Mesenchymal stem cell (in vitro differentiated cells and primary cell): ENCODE results near the gene RNF212B.

ENCODE experiments used
- DNase-seq: peaks from one replicate; pipeline ENCODE4 v3.0.0-alpha.2; 2013
- H2AFZ ChIP-seq: one replicate; pipeline ENCODE4 v1.6.1; 2013; ENCODE audit warnings: low read depth, mild to moderate bottlenecking, control low read depth, inconsistent platforms, low read length, moderate library complexity
- H2AK5ac ChIP-seq: 2 replicates; pipeline ENCODE4 v1.6.1; 2013; ENCODE audit warnings: low read length, moderate library complexity, mild to moderate bottlenecking, inconsistent platforms; ENCODE audit not compliant: severe bottlenecking
- H2BK120ac ChIP-seq: one replicate; pipeline ENCODE4 v1.6.1; 2013; ENCODE audit warnings: low read depth, mild to moderate bottlenecking, inconsistent platforms, low read length, moderate library complexity
- H2BK12ac ChIP-seq, 2 experiments: one replicate each; pipeline ENCODE4 v1.6.1; 2013; ENCODE audit warnings: inconsistent platforms in 2 of 2, low read length in 2 of 2, mild to moderate bottlenecking in 2 of 2, moderate library complexity in 2 of 2, control low read depth in 1 of 2
- H2BK15ac ChIP-seq: one replicate; pipeline ENCODE4 v1.6.1; 2013; ENCODE audit warnings: mild to moderate bottlenecking, low read depth, inconsistent platforms; ENCODE audit not compliant: poor library complexity, severe bottlenecking
- H2BK5ac ChIP-seq: 2 replicates; pipeline ENCODE4 v1.6.1; 2013; ENCODE audit warnings: low read depth, mild to moderate bottlenecking, low read length, control low read depth, inconsistent platforms; ENCODE audit not compliant: poor library complexity, severe bottlenecking
- H3K14ac ChIP-seq, 2 experiments: one replicate each; pipeline ENCODE4 v1.6.1; 2013; ENCODE audit warnings: inconsistent platforms in 2 of 2, low read length in 2 of 2, control low read depth in 1 of 2, mild to moderate bottlenecking in 1 of 2, moderate library complexity in 1 of 2
- H3K18ac ChIP-seq, 2 experiments: one replicate each; pipeline ENCODE4 v1.6.1; 2013; ENCODE audit warnings: inconsistent platforms in 2 of 2, low read length in 2 of 2, control low read depth in 1 of 2, low read depth in 1 of 2, mild to moderate bottlenecking in 1 of 2
- H3K23ac ChIP-seq, 2 experiments: one replicate each; pipeline ENCODE4 v1.6.1; 2013; ENCODE audit warnings: inconsistent platforms in 2 of 2, low read length in 2 of 2, mild to moderate bottlenecking in 2 of 2, moderate library complexity in 2 of 2, control low read depth in 1 of 2
- H3K27ac ChIP-seq: 2 replicates; pipeline ENCODE4 v1.5.1; 2013; ENCODE audit warnings: mild to moderate bottlenecking, moderate library complexity, low read length, control low read depth, inconsistent platforms; ENCODE audit not compliant: poor library complexity, severe bottlenecking
- H3K27me3 ChIP-seq, 2 experiments: 2 replicates each; pipeline versions ENCODE4 v1.6.1 to v1.7.0; 2013; ENCODE audit warnings: low read length in 2 of 2, mild to moderate bottlenecking in 2 of 2, moderate library complexity in 2 of 2, control low read depth in 1 of 2, inconsistent platforms in 1 of 2; ENCODE audit not compliant: control insufficient read depth in 1 of 2, insufficient read depth in 1 of 2
- H3K36me3 ChIP-seq, 2 experiments: 2 replicates each; pipeline versions ENCODE4 v1.6.1 to v1.7.0; 2013; ENCODE audit warnings: low read length in 2 of 2, control low read depth in 1 of 2, inconsistent platforms in 1 of 2, low read depth in 1 of 2, mild to moderate bottlenecking in 1 of 2; ENCODE audit not compliant: insufficient read depth in 2 of 2, control insufficient read depth in 1 of 2
- H3K4ac ChIP-seq, 2 experiments: one replicate each; pipeline ENCODE4 v1.6.1; 2013; ENCODE audit warnings: inconsistent platforms in 2 of 2, low read length in 2 of 2, mild to moderate bottlenecking in 2 of 2, moderate library complexity in 2 of 2, control low read depth in 1 of 2, low read depth in 1 of 2
- H3K4me1 ChIP-seq: 2 replicates; pipeline ENCODE4 v1.6.1; 2013; ENCODE audit warnings: low read depth, low read length, control low read depth; ENCODE audit not compliant: control insufficient read depth, insufficient read depth
- H3K4me2 ChIP-seq: 2 replicates; pipeline ENCODE4 v1.6.1; 2013; ENCODE audit warnings: low read length, mild to moderate bottlenecking, inconsistent platforms; ENCODE audit not compliant: poor library complexity, severe bottlenecking
- H3K4me3 ChIP-seq, 2 experiments: 2 replicates each; pipeline versions ENCODE4 v1.5.1 to v1.7.0; 2013; ENCODE audit warnings: low read length in 2 of 2, mild to moderate bottlenecking in 2 of 2, control low read depth in 1 of 2, low read depth in 1 of 2; ENCODE audit not compliant: insufficient read depth in 1 of 2
- H3K79me1 ChIP-seq: replicated peaks from 2 replicates; pipeline ENCODE4 v1.6.1; 2013; ENCODE audit warnings: mild to moderate bottlenecking, control low read depth, low read length, inconsistent platforms; ENCODE audit not compliant: poor library complexity, severe bottlenecking
- H3K9ac ChIP-seq: 2 replicates; pipeline ENCODE4 v1.7.0; 2013; ENCODE audit warnings: mild to moderate bottlenecking, low read length, moderate library complexity
- H3K9me3 ChIP-seq: 2 replicates; pipeline ENCODE4 v1.7.0; 2013; ENCODE audit warnings: mild to moderate bottlenecking, low read length; ENCODE audit not compliant: control insufficient read depth
- H4K8ac ChIP-seq: one replicate; pipeline ENCODE4 v1.6.1; 2013; ENCODE audit warnings: inconsistent platforms, mild to moderate bottlenecking, low read length, moderate library complexity
- H4K91ac ChIP-seq: one replicate; pipeline ENCODE4 v1.6.1; 2013; ENCODE audit warnings: mild to moderate bottlenecking, low read length, inconsistent platforms
- WGBS: methylation state at CpG from one replicate; pipeline ENCODE4 v1.1.7; 2013; ENCODE audit warnings: mixed read lengths; 5-methylcytosine and 5-hydroxymethylcytosine counted together

RNF212B gene

GRCh38 chr14:23307687-23308644 lies 70.2 kb downstream of the RNF212B start:
- peak overlapping the region in 1 of 2 experiments; percentile 86 for H3K4me3 ChIP-seq
- H3K9ac ChIP-seq: peak overlapping the region; percentile 91
- no peak overlapping the region for H2BK12ac ChIP-seq
- H3K4ac ChIP-seq: peak overlapping the region in 1 of 2 experiments; percentile 53
- no peak overlapping the region for H4K8ac ChIP-seq
- no peaks in the 10 kb centered on the region for H3K27me3 ChIP-seq
- H3K9me3 ChIP-seq: no peaks in the 10 kb centered on the region
- no peak overlapping the region for H2BK120ac ChIP-seq
- no peak overlapping the region for H4K91ac ChIP-seq
- peak overlapping the region; percentile 88 for H3K4me2 ChIP-seq
- H3K27ac ChIP-seq: no peak overlapping the region
- H3K14ac ChIP-seq: no peak overlapping the region
- H3K36me3 ChIP-seq: peaks cover 41 to 48% of the 10 kb centered on the region in 2 experiments
- peak overlapping the region in 1 of 2 experiments; percentile 24 for H3K23ac ChIP-seq
- no peak overlapping the region for H2BK15ac ChIP-seq
- WGBS: 97% methylated on average over 22 of the region's 22 CpGs
- H2BK5ac ChIP-seq: no peak overlapping the region
- peak overlapping the region; percentile 59 for H2AK5ac ChIP-seq
- no peak for DNase-seq
- H3K4me1 ChIP-seq: peaks cover 31% of the 10 kb centered on the region
- no peak overlapping the region for H3K18ac ChIP-seq
- H2AFZ ChIP-seq: no peak overlapping the region
- peaks cover 14% of the 10 kb centered on the region for H3K79me1 ChIP-seq

- Histone ChIP-seq H3K79me1 (peaks cover 12% of the 10 kb centered on the region), H3K4me2 (peak overlapping the region; percentile 43), H2BK12ac (peak overlapping the region in 1 of 2 experiments; percentile 26), H2AK5ac (no peak overlapping the region), H3K27me3 (no peaks in the 10 kb centered on the region), H2BK15ac (no peak overlapping the region), H4K91ac (no peak overlapping the region), H3K4me1 (peaks cover 29% of the 10 kb centered on the region), H3K36me3 (peaks cover 43 to 53% of the 10 kb centered on the region in 2 experiments), H3K9me3 (no peaks in the 10 kb centered on the region), H3K14ac (peak overlapping the region in 1 of 2 experiments; percentile 53), H2BK120ac (no peak overlapping the region), H3K23ac (peak overlapping the region in 1 of 2 experiments; percentile 41), H3K27ac (no peak overlapping the region), H3K9ac (peak overlapping the region; percentile 91), H4K8ac (no peak overlapping the region), H3K4me3 (peak overlapping the region in 1 of 2 experiments; percentile 86), H3K18ac (no peak overlapping the region), H2BK5ac (no peak overlapping the region), H3K4ac (no peak overlapping the region), H2AFZ (no peak overlapping the region)
- DNase-seq: no peak
- WGBS: 94% methylated on average over 17 of the region's 17 CpGs
These were observed 71.1 kb downstream of the RNF212B start for GRCh38 chr14:23308721-23309445.

- H2BK5ac ChIP-seq: no peak overlapping the region
- peaks cover 44 to 61% of the 10 kb centered on the region in 2 experiments for H3K36me3 ChIP-seq
- no peak overlapping the region for H3K14ac ChIP-seq
- H3K4me3 ChIP-seq: peak overlapping the region in 1 of 2 experiments; percentile 3
- no peak overlapping the region for H3K23ac ChIP-seq
- H2AFZ ChIP-seq: no peak overlapping the region
- no peak overlapping the region for H2BK15ac ChIP-seq
- H2BK120ac ChIP-seq: no peak overlapping the region
- WGBS: 100% methylated on average over 1 of the region's 1 CpG
- no peak overlapping the region for H3K4me2 ChIP-seq
- no peaks in the 10 kb centered on the region for H3K27me3 ChIP-seq
- H4K8ac ChIP-seq: no peak overlapping the region
- no peak overlapping the region for H3K18ac ChIP-seq
- no peak overlapping the region for H2AK5ac ChIP-seq
- H3K9ac ChIP-seq: peak overlapping the region; percentile 26
- H3K4ac ChIP-seq: no peak overlapping the region
- peaks cover 14% of the 10 kb centered on the region for H3K79me1 ChIP-seq
- H4K91ac ChIP-seq: no peak overlapping the region
- peaks cover 29% of the 10 kb centered on the region for H3K4me1 ChIP-seq
- H3K9me3 ChIP-seq: no peaks in the 10 kb centered on the region
- no peak overlapping the region for H3K27ac ChIP-seq
- H2BK12ac ChIP-seq: no peak overlapping the region
- no peak for DNase-seq
These were observed 72.8 kb downstream of the RNF212B start for GRCh38 chr14:23310546-23310945.

- Histone ChIP-seq H3K27me3 (no peaks in the 10 kb centered on the region), H2AK5ac (no peak overlapping the region), H2BK120ac (no peak overlapping the region), H3K79me1 (peaks cover 10% of the 10 kb centered on the region), H3K18ac (no peak overlapping the region), H2AFZ (no peak overlapping the region), H2BK12ac (no peak overlapping the region), H4K91ac (no peak overlapping the region), H3K14ac (no peak overlapping the region), H3K9ac (no peak overlapping the region), H3K4me3 (no peak overlapping the region), H3K4ac (no peak overlapping the region), H2BK15ac (no peak overlapping the region), H3K23ac (no peak overlapping the region), H3K4me1 (peaks cover 8% of the 10 kb centered on the region), H3K4me2 (no peak overlapping the region), H2BK5ac (no peak overlapping the region), H4K8ac (no peak overlapping the region), H3K36me3 (peaks cover 25 to 56% of the 10 kb centered on the region in 2 experiments), H3K9me3 (no peaks in the 10 kb centered on the region), H3K27ac (no peak overlapping the region)
- 97% methylated on average over 4 of the region's 5 CpGs for WGBS
- DNase-seq: no peak
These were observed 78.6 kb downstream of the RNF212B start for GRCh38 chr14:23316300-23316699.
